K562 (cell line): ENCODE results near the gene CGNL1. TPM values are rescaled to one million over a fixed set of nuclear protein-coding genes. Genes with fewer than 3 reads are reported as not detected.

ENCODE experiments used
- ATAC-seq: fragments of 200-7000 bp; cut with Tn5 transposase; 3 replicates; pipeline ENCODE4 v1.9.1; 2020; ENCODE audit warnings: moderate library complexity
- BruUV-seq: library from RNA; stranded (reverse); fragments of 400-500 nt; replicated peaks from 2 replicates; lab custom pipeline; 2021; lab: Mats Ljungman, UMichigan
- CTCF ChIA-PET: fragments of 300-600 bp; formaldehyde crosslinking; extraction: SDS; loops from one replicate; lab custom pipeline; 2021; ENCODE audit warnings: low intra/inter-chr PET ratio; lab: Yijun Ruan, JAX
- POLR2A ChIA-PET: fragments of 300-600, 350-650 bp; sonication (Branson Sonifier 250); formaldehyde crosslinking; extraction: SDS; loops from one replicate; lab custom pipeline; 2021; ENCODE audit warnings: antibody characterized with exemption, inconsistent platforms; lab: Yijun Ruan, JAX
- DNase-seq, 4 experiments: peaks; one replicate each; pipeline versions ENCODE4 v3.0.0 to v3.0.0-alpha.2; 2011 to 2018; ENCODE audit warnings: low spot score in 3 of 4, mixed read lengths in 3 of 4; ENCODE audit errors: extremely low read depth in 1 of 4
- FAIRE-seq: peaks from 2 replicates; lab custom pipeline; 2011; peaks lifted over from hg19 to GRCh38; lab: Jason Lieb, UNC
- H2AFZ ChIP-seq: 2 replicates; pipeline ENCODE4 v1.6.0; 2011; ENCODE audit warnings: low read depth, low read length, control low read depth, inconsistent platforms
- H3K27ac ChIP-seq: fragments of 200-600 bp; 3 replicates; pipeline ENCODE4 v1.8.0; 2011; ENCODE audit warnings: low read depth, mild to moderate bottlenecking, control low read depth, inconsistent platforms, low read length, moderate library complexity, mixed read lengths; ENCODE audit errors: extremely low read depth
- H3K27me3 ChIP-seq, 2 experiments: fragments of 300-600 bp in 1 of 2; 2 replicates in 1 of 2; 3 replicates in 1 of 2; pipeline versions ENCODE4 v1.6.0 to v1.8.0; 2011; ENCODE audit warnings: inconsistent platforms in 2 of 2, low read length in 2 of 2, mild to moderate bottlenecking in 1 of 2, mixed read lengths in 1 of 2, moderate library complexity in 1 of 2; ENCODE audit not compliant: control insufficient read depth in 2 of 2, insufficient read depth in 2 of 2
- H3K36me3 ChIP-seq: fragments of 300-600 bp; 3 replicates; pipeline ENCODE4 v1.8.0; 2011; ENCODE audit warnings: mild to moderate bottlenecking, low read length, inconsistent platforms; ENCODE audit not compliant: control insufficient read depth, insufficient read depth
- H3K4me1 ChIP-seq, 2 experiments: fragments of 200-600 bp in 1 of 2; replicated peaks in 1 of 2; 2 replicates in 1 of 2; 3 replicates in 1 of 2; pipeline versions ENCODE4 v1.5.1 to v1.8.0; 2011; ENCODE audit warnings: inconsistent platforms in 2 of 2, low read length in 2 of 2, mild to moderate bottlenecking in 1 of 2, mixed read lengths in 1 of 2, moderate library complexity in 1 of 2; ENCODE audit not compliant: control insufficient read depth in 2 of 2, insufficient read depth in 2 of 2
- H3K4me2 ChIP-seq: 2 replicates; pipeline ENCODE4 v1.6.1; 2011; ENCODE audit warnings: low read length, control low read depth, inconsistent platforms, mixed read lengths; ENCODE audit not compliant: insufficient read depth
- H3K4me3 ChIP-seq: fragments of 200-600 bp; sonication (generic), shearing (Covaris generic); 2 replicates; pipeline ENCODE4 v1.5.1; 2016; ENCODE audit warnings: control low read depth, inconsistent platforms
- H3K79me2 ChIP-seq: fragments of 200-600 bp; 3 replicates; pipeline ENCODE4 v1.8.0; 2011; ENCODE audit warnings: low read length, inconsistent platforms; ENCODE audit not compliant: control insufficient read depth, insufficient read depth
- H3K9ac ChIP-seq, 2 experiments: 2 replicates each; pipeline versions ENCODE4 v1.6.0 to v1.6.1; 2011; ENCODE audit warnings: low read depth in 2 of 2, low read length in 2 of 2, control low read depth in 1 of 2, inconsistent platforms in 1 of 2, mild to moderate bottlenecking in 1 of 2, mixed read lengths in 1 of 2; ENCODE audit not compliant: insufficient read depth in 1 of 2
- H3K9me1 ChIP-seq: one replicate; pipeline ENCODE4 v1.6.0; 2011; ENCODE audit warnings: inconsistent platforms, mild to moderate bottlenecking, low read length, moderate library complexity; ENCODE audit not compliant: control insufficient read depth, insufficient read depth
- H3K9me3 ChIP-seq: replicated peaks from 2 replicates; pipeline ENCODE4 v1.5.1; 2011; ENCODE audit warnings: low read depth, low read length, inconsistent platforms; ENCODE audit not compliant: control insufficient read depth, insufficient read depth
- H4K20me1 ChIP-seq: replicated peaks from 2 replicates; pipeline ENCODE4 v1.6.1; 2011; ENCODE audit warnings: low read length, inconsistent platforms, mixed read lengths; ENCODE audit not compliant: control insufficient read depth, insufficient read depth
- CC2D1A ChIP-seq: fragments of 450-650 bp; IDR thresholded peaks from 2 replicates; pipeline ENCODE4 v1.6.1; 2017; ENCODE audit warnings: mild to moderate bottlenecking
- CTCF ChIP-seq, 3 experiments: IDR thresholded peaks in 2 of 3; conservative IDR thresholded peaks in 1 of 3; 2 replicates each; pipeline ENCODE4 v1.5.1; 2011 to 2012; ENCODE audit warnings: low read length in 3 of 3, mild to moderate bottlenecking in 3 of 3, control low read depth in 2 of 3, improper control_type of control experiment in 1 of 3, inconsistent platforms in 1 of 3, low read depth in 1 of 3, mixed read lengths in 1 of 3, moderate library complexity in 1 of 3; ENCODE audit not compliant: insufficient read depth in 2 of 3
- SNRNP70 ChIP-seq: fragments of 200-400 bp; formaldehyde crosslinking; optimal IDR thresholded peaks from 2 replicates; pipeline ENCODE3; 2017; ENCODE audit warnings: low read depth, low read length
- WGBS: fragments of 100-300 bp; shearing (Covaris generic); methylation state at CpG from one replicate; pipeline ENCODE4 v1.1.6; 2016; ENCODE audit warnings: low coverage, mixed read lengths; ENCODE audit not compliant: insufficient coverage; ENCODE audit errors: missing lambda C conversion rate; 5-methylcytosine and 5-hydroxymethylcytosine counted together
- in situ Hi-C: fragments of 300-500 bp; cut with MboI; formaldehyde crosslinking; loops from 4 replicates; pipeline ENCODE4 v1.15.0; 2018; ENCODE audit warnings: inconsistent platforms, mixed read lengths
- intact Hi-C: fragments of 100-400 bp; cut with micrococcal nuclease; formaldehyde crosslinking; loops from 2 replicates; pipeline ENCODE4 v1.14.2; 2022
- polyA plus RNA-seq, 8 experiments: library from polyadenylated mRNA; depleted of rRNA in 4 of 8; stranded (reverse) in 5 of 8; unstranded in 3 of 8; fragments of >200 nt; fragmentation: Nextera tagmentation in 2 of 8; fragmentation: Illumina TruSeq in 1 of 8; extraction: Ambion mirVana in 2 of 8; extraction: Trizol in 1 of 8; gene quantifications; 2 replicates each; pipeline versions ENCODE4 v1.2.1 to v1.2.3, GENCODE V29; 2011 to 2014; ENCODE audit warnings: inconsistent platforms in 1 of 8, missing spikeins in 1 of 8
- total RNA-seq, 7 experiments: library from RNA; depleted of rRNA in 6 of 7; stranded (reverse); fragments of >200 nt in 6 of 7; fragmentation: Illumina TruSeq in 2 of 7; extraction: Trizol in 2 of 7; gene quantifications; 2 replicates each; pipeline versions ENCODE4 v1.2.1 to v1.2.3, GENCODE V29; 2011 to 2021; ENCODE audit warnings: low replicate concordance in 1 of 7
- TF ChIP-seq, protein P1 (sequence below): fragments of 450-650 bp; IDR thresholded peaks from 2 replicates; pipeline ENCODE4 v1.6.1; 2017; ENCODE audit warnings: antibody characterized with exemption, mild to moderate bottlenecking

Gene CGNL1
- total and polyA plus RNA-seq, 9 of the 15 experiments (the other 6 are each of a cell fraction or from before 2014, with no cell fraction given), result 0.01 to 0.07 TPM; not detected in 7

DNA sequence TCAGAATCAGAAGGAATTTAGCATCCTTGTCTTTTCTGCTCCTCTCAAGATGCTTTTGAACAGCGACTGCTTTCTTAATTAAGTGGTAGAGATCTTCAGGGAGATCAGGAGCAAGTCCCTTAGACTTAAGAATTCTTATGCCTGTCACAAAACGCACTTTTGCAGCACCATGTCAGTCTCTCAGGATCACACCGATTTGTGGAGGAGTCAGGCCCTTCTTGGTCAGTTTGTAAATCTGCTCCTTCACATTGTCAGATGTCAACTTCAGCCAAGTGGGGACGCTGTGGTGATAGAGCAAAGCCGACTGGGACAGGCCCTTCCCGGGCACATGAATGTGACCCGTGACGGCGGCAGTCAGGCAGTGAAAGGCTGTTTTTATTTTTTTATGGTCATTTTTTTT, 179.7 kb downstream of the CGNL1 start:
- Histone ChIP-seq H3K36me3 (no peaks in the 10 kb centered on the region), H4K20me1 (no peaks in the 10 kb centered on the region; the same call in 1 of the 2 replicates), H3K4me3 (no peak overlapping the region), H3K9me1 (no peaks in the 10 kb centered on the region), H3K4me2 (no peak overlapping the region), H3K27ac (no peak overlapping the region), H3K79me2 (no peaks in the 10 kb centered on the region), H2AFZ (no peak overlapping the region), H3K9ac (no peak overlapping the region), H3K4me1 (no peaks in the 10 kb centered on the region; a peak in 1 of 5 replicates), H3K9me3 (no peaks in the 10 kb centered on the region), H3K27me3 (peaks cover 14 to 59% of the 10 kb centered on the region in 2 experiments)
- no peak for FAIRE-seq
- BruUV-seq, result no TSS peak
- ChIA-PET CTCF (no interaction called here), POLR2A (no interaction called here)
- ATAC-seq, result no peak
- no peak for DNase-seq
- TF ChIP-seq CTCF (IDR thresholded peaks at IDR 0.05 in 2 of 3, conservative IDR thresholded peaks at IDR 0.05 in 1 of 3; ENCODE audit: insufficient read depth in 2 of 3, low read depth in 1 of 3, low read length in 3 of 3) (peak in 1 of 3 experiments; percentile 14; a peak in 1 of 6 replicates), SNRNP70 (no peak), CC2D1A (no peak)
- TF ChIP-seq, protein P1, sequence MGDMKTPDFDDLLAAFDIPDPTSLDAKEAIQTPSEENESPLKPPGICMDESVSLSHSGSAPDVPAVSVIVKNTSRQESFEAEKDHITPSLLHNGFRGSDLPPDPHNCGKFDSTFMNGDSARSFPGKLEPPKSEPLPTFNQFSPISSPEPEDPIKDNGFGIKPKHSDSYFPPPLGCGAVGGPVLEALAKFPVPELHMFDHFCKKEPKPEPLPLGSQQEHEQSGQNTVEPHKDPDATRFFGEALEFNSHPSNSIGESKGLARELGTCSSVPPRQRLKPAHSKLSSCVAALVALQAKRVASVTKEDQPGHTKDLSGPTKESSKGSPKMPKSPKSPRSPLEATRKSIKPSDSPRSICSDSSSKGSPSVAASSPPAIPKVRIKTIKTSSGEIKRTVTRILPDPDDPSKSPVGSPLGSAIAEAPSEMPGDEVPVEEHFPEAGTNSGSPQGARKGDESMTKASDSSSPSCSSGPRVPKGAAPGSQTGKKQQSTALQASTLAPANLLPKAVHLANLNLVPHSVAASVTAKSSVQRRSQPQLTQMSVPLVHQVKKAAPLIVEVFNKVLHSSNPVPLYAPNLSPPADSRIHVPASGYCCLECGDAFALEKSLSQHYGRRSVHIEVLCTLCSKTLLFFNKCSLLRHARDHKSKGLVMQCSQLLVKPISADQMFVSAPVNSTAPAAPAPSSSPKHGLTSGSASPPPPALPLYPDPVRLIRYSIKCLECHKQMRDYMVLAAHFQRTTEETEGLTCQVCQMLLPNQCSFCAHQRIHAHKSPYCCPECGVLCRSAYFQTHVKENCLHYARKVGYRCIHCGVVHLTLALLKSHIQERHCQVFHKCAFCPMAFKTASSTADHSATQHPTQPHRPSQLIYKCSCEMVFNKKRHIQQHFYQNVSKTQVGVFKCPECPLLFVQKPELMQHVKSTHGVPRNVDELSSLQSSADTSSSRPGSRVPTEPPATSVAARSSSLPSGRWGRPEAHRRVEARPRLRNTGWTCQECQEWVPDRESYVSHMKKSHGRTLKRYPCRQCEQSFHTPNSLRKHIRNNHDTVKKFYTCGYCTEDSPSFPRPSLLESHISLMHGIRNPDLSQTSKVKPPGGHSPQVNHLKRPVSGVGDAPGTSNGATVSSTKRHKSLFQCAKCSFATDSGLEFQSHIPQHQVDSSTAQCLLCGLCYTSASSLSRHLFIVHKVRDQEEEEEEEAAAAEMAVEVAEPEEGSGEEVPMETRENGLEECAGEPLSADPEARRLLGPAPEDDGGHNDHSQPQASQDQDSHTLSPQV, result no peak
- WGBS, result 2% methylated on average over 9 of the region's 9 CpGs
- intact Hi-C loops (no loop called here), in situ Hi-C loops (loop anchor here (25.0 kb wide), 1 partner anchor 506 kb away; the partner anchor contains the start of gene ALDH1A2)
